Measurements from ENCODE around the gene SRGAP1. TPM values are rescaled to one million over a fixed set of nuclear protein-coding genes. Genes with fewer than 3 reads are reported as not detected.

Gene SRGAP1
- total and polyA plus RNA-seq, 9 of the 15 experiments (the other 6 are each of a cell fraction or from before 2014, with no cell fraction given) = 0.01 to 0.13 (median 0.04) TPM; not detected in 3

GRCh38 chr12:63911341-63911740 is 66.8 kb downstream of the SRGAP1 start:
- H3K36me3 ChIP-seq (ENCODE audit: control insufficient read depth, insufficient read depth, low read length) = no peaks in the 10 kb centered on the region
- H3K27ac ChIP-seq (ENCODE audit: extremely low read depth, low read depth, low read length) = no peak overlapping the region
- H3K4me1 ChIP-seq (replicated peaks in 1 of 2; ENCODE audit: control insufficient read depth in 2 of 2, insufficient read depth in 2 of 2, low read length in 2 of 2) = no peaks in the 10 kb centered on the region

More at GRCh38 chr12:63911341-63911740, 66.8 kb downstream of the SRGAP1 start:
- TF ChIP-seq NCOA4 (IDR thresholded peaks at IDR 0.05; ENCODE audit: partially characterized antibody) = no peak
- TF ChIP-seq ARNT (IDR thresholded peaks at IDR 0.05) = no peak
- no peak for TF ChIP-seq ZC3H11A (IDR thresholded peaks at IDR 0.05; ENCODE audit: low read depth, low read length)
- TF ChIP-seq ZNF644 (tag; IDR thresholded peaks at IDR 0.05; ENCODE audit: low read depth) = no peak
- TF ChIP-seq ARID1B (IDR thresholded peaks at IDR 0.05) = no peak
- no peak for TF ChIP-seq HMG20A (CRISPR knock-in tag; conservative IDR thresholded peaks at IDR 0.05)
- no peak for TF ChIP-seq RBFOX2 (IDR thresholded peaks at IDR 0.05; ENCODE audit: low read depth, low read length)
- TF ChIP-seq BRCA1 (IDR thresholded peaks at IDR 0.05) = no peak
- no peak for TF ChIP-seq BRCA1 (CRISPR knock-in tag; IDR thresholded peaks at IDR 0.05)
- TF ChIP-seq ZKSCAN3 (CRISPR knock-in tag; IDR thresholded peaks at IDR 0.05) = no peak
- no peak for TF ChIP-seq ETS1 (conservative IDR thresholded peaks at IDR 0.05; ENCODE audit: control insufficient read depth, low read depth, low read length)
- TF ChIP-seq HNRNPH1 (optimal IDR thresholded peaks at IDR 0.05; ENCODE audit: low read depth, low read length) = no peak
- no peak for TF ChIP-seq IRF1 (CRISPR knock-in tag; IDR thresholded peaks at IDR 0.05; ENCODE audit: borderline replicate concordance)
- no peak for TF ChIP-seq PTBP1 (IDR thresholded peaks at IDR 0.05; ENCODE audit: low read depth, low read length)
- no peak for TF ChIP-seq NFRKB (IDR thresholded peaks at IDR 0.05; ENCODE audit: low read depth)
- TF ChIP-seq FOXM1 (IDR thresholded peaks at IDR 0.05; ENCODE audit: low read depth) = no peak
- no peak for TF ChIP-seq FOXM1 (CRISPR knock-in tag; IDR thresholded peaks at IDR 0.05; ENCODE audit: low read depth)
- Histone ChIP-seq H4K20me1 (replicated peaks; ENCODE audit: control insufficient read depth, insufficient read depth, low read length) (no peaks in the 10 kb centered on the region), H3K79me2 (ENCODE audit: control insufficient read depth, insufficient read depth, low read length) (no peaks in the 10 kb centered on the region), H3K27me3 (ENCODE audit: control insufficient read depth in 2 of 2, insufficient read depth in 2 of 2, low read length in 2 of 2) (no peaks in the 10 kb centered on the region), H3K9me3 (replicated peaks; ENCODE audit: control insufficient read depth, insufficient read depth, low read depth, low read length) (no peaks in the 10 kb centered on the region), H3K9me1 (ENCODE audit: control insufficient read depth, insufficient read depth, low read length) (no peaks in the 10 kb centered on the region), H2AFZ (ENCODE audit: low read depth, low read length) (no peak overlapping the region), H3K9ac (ENCODE audit: insufficient read depth in 1 of 2, low read depth in 2 of 2, low read length in 2 of 2) (no peak overlapping the region), H3K4me2 (ENCODE audit: insufficient read depth, low read length) (no peak overlapping the region), H3K4me3 (no peak overlapping the region)
- CTCF ChIA-PET (ENCODE audit: low intra/inter-chr PET ratio) = no interaction called here
- no peak for ATAC-seq
- no TSS peak for BruUV-seq (replicated peaks)
- no peak for DNase-seq (ENCODE audit: extremely low read depth in 1 of 4, low spot score in 3 of 4)
- WGBS (ENCODE audit: insufficient coverage, low coverage, missing lambda C conversion rate) = 0% methylated on average over 4 of the region's 4 CpGs
- FAIRE-seq = no peak
- in situ Hi-C loops (cut with MboI) (no loop called here), intact Hi-C loops (cut with micrococcal nuclease) (no loop called here)
- POLR2A ChIA-PET = no interaction called here

Measured in K562 (cell line).